Activated CD4-positive, alpha-beta T cell treated with anti-CD3 and anti-CD28 coated beads, Interleukin-2, amount 50 U/mL, for 16 hours (primary cell): ENCODE measurements around the gene CFAP126.
"Not testable (repeated sequence)": the region's sequence is repeated elsewhere in the genome, so short reads cannot be mapped to it uniquely, and the experiment has no call there.

Experiments used
- DNase-seq: peaks from one replicate; pipeline ENCODE4 v3.0.0-alpha.2; 2020

Gene CFAP126

GRCh38 chr1:161379071-161379470, 11.4 kb upstream of the CFAP126 start:
- no peak for DNase-seq

GRCh38 chr1:161378014-161378413, 10.3 kb upstream of the CFAP126 start:
- DNase-seq, result no peak

GRCh38 chr1:161374373-161374772, 6.7 kb upstream of the CFAP126 start:
- DNase-seq, result no peak

- DNase-seq, result no peak
Observed at GRCh38 chr1:161373442-161373841, 5.8 kb upstream of the CFAP126 start.

- no peak for DNase-seq
Observed at GRCh38 chr1:161365207-161365606, 2.5 kb downstream of the CFAP126 start.

GRCh38 chr1:161364332-161364731, 3.3 kb downstream of the CFAP126 start:
- peak; percentile 29 for DNase-seq

- DNase-seq, result no peak
Observed at GRCh38 chr1:161359291-161359690, 8.4 kb downstream of the CFAP126 start.

DNA sequence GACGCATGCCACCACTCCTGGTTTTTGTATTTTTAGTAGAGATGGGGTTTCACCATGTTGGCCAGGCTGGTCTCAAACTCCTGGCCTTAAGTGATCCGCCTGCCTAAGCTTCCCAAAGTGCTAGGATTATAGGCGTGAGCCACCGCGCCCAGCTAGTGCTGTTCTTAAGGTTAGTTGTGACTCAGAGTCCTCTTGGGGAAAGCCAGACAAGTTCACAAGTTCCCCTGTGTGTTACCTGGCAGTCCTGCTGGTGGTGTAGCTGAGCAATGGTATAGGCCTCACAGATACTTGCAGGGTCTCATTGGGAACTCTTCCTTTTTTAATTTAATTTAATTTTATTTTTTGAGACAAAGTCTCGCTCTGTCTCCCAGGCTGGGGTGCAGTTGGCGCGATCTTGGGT, 10.6 kb downstream of the CFAP126 start:
- DNase-seq, result no peak

DNA sequence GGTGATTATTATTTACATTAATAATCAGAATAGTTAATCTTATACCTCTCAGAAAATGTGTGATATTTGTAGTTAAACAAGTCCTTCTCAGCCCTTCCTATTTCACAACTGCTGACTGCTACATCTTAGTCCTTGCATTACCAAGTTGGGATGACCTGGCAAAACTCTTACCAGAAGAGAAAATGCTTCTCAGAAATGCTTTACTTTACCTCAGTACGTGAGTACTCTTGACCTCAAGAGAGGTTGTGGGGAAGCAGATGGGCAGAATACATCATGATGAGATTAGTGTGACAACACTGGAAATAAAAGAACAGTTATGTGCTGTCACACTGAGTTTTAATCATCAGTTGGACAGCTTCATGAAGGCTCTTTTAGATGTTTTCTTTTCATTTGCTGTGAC, 16.2 kb downstream of the CFAP126 start:
- peak; percentile 41 for DNase-seq

DNA sequence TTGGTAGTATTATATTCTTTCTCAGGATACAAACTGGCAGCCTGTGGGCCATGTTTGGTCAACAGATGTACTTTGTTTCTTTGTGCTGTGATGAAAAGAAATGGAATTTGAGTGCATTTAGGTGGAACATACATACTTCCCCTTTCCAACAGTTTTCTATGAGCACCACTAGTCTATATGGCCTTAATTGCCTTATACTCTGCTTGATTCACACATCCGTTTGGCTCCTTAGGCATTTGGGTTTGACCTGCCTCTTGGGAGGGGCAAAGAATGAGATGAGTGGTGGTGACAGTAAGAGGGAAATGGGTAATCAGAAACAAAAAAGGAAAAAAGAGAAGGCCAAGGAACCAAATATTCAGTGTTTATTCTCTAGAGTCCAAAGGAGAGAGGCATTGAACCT, 17.0 kb downstream of the CFAP126 start:
- DNase-seq, result no peak

- no peak for DNase-seq
Observed at GRCh38 chr1:161342821-161343220, 24.9 kb downstream of the CFAP126 start.

DNA sequence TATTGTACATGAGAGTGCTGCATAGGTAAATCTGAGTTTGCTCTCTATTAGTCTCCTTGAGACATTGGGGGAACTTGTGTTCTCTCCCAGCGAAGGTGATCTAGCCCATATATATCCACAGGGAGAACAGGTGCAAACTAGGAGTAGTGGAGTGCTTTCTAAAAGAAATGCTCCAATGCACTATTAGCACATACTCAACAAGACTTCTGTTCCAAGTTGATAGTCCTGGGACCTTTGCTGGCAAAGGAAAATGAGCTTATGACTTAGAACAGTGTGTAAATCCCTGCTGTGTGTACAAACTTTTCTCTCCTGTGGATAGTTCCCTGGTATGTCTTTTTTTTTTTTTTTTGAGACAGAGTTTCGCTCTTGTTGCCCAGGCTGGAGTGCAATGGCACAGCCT, 25.5 kb downstream of the CFAP126 start:
- no peak for DNase-seq

GRCh38 chr1:161335796-161336195, 31.9 kb downstream of the CFAP126 start:
- no peak for DNase-seq

- DNase-seq, result no peak
Observed at GRCh38 chr1:161333166-161333565, 34.5 kb downstream of the CFAP126 start.

DNA sequence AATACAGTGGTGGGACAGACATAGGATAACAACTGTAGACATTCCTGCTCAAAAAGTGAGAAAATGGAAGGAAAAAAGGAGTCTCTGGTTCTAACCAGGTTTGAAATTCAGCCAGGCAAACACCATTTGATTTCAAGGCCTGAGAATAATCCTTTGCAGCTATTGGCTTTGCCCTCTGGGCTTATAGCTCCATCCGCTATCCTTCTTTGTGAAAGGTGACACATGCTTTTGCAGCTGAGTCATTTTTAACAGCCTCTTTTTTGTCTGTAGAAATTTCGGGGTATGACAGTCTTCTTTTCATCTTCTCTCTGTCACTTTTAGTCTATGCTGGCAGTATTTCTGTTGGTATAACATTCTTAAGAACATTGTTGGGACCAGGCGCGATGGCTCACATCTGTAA, 37.3 kb downstream of the CFAP126 start:
- DNase-seq, result no peak

- DNase-seq, result peak; percentile 24
Observed at GRCh38 chr1:161324020-161324419, 43.7 kb downstream of the CFAP126 start.

DNA sequence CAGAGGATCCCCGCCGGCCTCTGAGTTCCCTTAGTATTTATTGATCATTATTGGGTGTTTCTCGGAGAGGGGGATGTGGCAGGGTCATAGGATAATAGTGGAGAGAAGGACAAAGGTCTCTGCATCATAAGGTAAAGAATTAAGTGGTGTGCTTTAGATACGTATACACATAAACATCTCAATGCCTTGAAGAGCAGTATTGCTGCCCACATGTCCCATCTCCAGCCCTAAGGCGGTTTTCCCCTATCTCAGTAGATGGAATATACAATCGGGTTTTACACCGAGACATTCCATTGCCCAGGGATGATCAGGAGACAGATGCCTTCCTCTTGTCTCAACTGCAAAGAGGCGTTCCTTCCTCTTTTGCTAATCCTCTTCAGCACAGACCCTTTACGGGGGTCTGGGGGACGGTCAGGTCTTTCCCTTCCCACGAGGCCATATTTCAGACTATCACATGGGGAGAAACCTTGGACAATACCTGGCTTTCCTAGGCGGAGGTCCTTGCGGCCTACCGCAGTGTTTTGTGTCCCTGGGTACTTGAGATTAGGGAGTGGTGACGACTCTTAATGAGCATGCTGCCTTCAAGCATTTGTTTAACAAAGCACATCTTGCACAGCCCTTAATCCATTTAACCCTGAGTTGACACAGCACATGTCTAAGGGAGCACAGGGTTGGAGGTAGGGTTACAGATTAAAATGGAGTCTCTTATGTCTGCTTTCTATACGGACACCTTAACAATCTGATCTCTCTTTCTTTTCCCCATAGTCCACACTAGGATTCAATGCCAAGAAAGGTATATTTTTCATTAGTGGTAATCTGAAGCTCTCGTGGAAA, 51.6 kb downstream of the CFAP126 start:
- not testable (repeated sequence) for DNase-seq
